ENCODE data around the gene PDE8B.
"Not testable (repeated sequence)": the region's sequence is repeated elsewhere in the genome, so short reads cannot be mapped to it uniquely, and the experiment has no call there.

PDE8B gene

GRCh38 chr5:77368367-77368766 lies 157.9 kb downstream of the PDE8B start:
- DNase-seq: no peak

GRCh38 chr5:77369566-77369965 lies 159.1 kb downstream of the PDE8B start:
- no peak for DNase-seq

DNA sequence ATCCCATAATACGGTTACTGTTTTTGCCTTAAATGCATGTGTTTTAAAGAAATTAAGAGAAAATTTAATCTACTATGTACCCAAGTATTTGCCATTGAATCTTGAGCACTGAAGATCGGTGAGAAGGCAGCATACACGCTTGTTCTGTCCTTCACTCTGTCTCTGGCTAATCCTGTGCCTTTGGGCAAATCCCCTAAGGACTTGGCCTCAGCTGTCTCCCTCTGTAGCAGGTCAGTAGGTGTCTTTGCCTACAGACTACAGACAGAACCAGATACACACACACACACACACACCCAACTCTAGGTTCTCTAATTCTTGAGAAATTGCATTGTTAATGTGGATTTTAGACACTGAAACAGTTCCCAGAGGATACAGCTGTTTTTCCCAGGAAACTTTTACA lies 164.2 kb downstream of the PDE8B start:
- DNase-seq: no peak

DNA sequence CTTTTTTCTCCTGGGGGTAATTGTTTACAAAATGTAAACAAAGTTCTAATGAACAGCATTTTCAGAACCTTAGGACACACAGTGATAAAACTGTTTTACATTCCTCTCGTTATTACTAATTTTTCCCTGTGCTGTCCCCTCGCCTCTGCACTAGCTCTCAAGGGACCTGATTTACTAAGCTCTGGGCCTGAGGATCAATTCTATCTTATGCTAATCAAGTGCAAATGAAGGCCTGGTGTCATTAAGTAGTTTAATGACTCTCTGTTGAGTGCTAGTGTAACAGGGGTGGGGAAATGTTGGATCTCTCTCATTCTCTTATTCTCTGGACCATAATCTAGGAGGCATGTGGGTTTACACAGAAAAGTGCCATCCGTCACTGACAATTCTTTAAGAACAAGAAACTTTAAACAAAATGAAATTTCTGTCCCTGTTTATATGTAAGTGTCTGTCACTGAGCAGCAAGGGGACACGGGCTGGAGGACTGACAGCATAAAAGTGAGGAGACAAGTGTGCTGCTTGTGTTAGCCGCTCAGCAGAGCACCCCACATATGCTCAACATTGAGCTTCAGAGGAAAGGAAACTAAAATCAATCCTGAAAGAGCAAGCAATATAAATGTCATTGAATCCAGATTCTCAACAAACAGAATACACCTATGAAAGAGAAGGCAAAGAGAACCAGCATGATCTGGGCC lies 166.3 kb downstream of the PDE8B start:
- DNase-seq: no peak

- DNase-seq: no peak
These were observed 169.1 kb downstream of the PDE8B start for GRCh38 chr5:77379558-77380061.

DNA sequence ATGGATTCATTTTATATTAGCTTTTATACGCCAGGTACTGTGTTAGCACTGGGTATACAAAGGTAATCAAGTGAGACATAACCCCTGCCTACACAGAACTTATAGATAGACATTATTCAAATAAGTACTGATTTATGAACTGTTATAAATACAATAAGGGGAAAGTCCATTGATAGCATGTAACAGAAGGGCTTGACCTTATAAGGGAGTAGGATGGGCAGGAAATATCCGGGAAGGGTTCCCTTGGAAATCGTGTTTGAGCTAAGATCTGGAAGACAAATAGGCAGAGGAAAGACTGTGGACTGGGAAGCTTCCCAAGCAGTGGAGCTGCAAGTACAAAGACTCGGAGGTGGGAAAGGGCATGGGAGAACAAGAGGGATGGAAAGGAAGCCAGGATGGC lies 170.2 kb downstream of the PDE8B start:
- no peak for DNase-seq

DNA sequence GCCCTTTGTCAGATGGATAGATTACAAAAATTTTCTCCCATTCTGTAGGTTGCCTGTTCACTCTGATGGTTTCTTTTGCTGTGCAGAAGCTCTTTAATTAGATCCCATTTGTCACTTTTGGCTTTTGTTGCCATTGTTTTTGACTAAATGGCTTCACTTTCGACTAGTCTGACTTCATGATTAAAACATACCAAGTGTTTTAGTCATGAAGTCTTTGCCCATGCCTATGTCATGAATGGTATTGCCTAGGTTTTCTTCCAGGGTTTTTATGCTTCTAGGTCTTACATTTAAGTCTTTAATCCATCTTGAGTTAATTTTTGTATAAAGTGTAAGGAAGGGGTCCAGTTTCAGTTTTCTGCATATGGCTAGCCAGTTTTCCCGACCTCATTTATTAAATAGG lies 172.9 kb downstream of the PDE8B start:
- not testable (repeated sequence) for DNase-seq

- not testable (repeated sequence) for DNase-seq
These were observed 175.9 kb downstream of the PDE8B start for GRCh38 chr5:77386340-77386739.

DNA sequence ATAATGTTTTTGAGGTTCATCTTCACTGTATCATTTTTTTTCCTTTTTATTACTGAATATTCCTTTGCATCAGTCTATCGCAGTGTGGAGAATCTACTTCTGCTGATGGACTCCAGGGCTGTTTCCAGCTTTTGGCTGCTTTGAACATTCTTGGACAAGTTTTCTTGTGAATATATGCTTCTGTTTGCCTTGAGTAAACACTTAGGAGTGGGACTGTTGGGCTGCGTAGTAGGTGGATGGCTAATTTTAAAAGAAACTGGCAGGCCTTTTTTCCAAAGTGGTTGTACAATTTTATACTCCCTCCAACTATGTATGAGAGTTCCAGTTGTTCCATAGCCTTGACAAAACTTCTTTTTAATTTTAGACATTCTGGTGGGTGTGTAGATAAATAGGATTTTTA lies 179.3 kb downstream of the PDE8B start:
- DNase-seq: no peak

GRCh38 chr5:77390221-77390620 lies 179.7 kb downstream of the PDE8B start:
- no peak for DNase-seq

- DNase-seq: no peak
These were observed 180.3 kb downstream of the PDE8B start for GRCh38 chr5:77390795-77391194.

GRCh38 chr5:77391240-77391765 lies 180.8 kb downstream of the PDE8B start:
- DNase-seq: no peak

- DNase-seq: no peak
These were observed 183.7 kb downstream of the PDE8B start for GRCh38 chr5:77394064-77394715.

GRCh38 chr5:77396017-77396416 lies 185.5 kb downstream of the PDE8B start:
- peak; percentile 10 for DNase-seq

- DNase-seq: no peak
These were observed 187.3 kb downstream of the PDE8B start for GRCh38 chr5:77397686-77398292.

DNA sequence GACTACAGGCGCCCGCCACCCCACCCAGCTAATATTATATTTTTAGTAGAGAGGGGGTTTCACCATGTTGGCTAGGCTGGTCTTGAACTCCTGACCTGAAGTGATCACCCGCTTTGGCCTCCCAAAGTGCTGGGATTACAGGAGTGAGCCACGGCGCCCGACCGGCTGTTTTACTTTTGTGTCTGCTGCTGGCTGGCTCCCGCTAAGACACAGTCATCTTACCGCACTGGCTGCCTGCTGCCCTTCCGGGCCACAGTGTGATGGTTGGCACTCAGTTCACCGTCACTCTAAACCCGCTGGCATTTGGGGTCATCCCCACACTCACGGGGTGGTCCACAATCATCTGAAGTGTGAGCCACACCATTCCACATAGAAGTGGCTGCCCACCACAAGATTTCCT lies 188.0 kb downstream of the PDE8B start:
- no peak for DNase-seq

DNA sequence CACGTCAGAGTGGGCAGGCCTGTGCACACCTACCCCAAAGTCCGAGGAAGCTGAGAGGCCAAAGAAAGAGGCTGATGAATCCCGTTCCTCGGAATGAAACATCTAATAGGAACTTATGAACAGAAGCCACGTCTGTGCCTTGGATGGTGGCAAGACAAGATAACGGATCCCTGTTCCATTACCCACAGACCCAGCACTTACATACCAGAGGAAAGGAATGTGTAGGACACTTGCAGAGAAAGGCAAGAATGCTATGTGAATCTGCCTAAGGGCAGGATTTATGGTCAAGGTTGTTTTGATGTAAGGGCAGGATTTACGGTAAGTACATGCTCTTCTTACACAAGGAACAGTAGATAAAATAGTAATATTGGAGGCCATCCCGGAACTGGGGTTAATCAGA lies 188.4 kb downstream of the PDE8B start:
- DNase-seq: no peak

DNA sequence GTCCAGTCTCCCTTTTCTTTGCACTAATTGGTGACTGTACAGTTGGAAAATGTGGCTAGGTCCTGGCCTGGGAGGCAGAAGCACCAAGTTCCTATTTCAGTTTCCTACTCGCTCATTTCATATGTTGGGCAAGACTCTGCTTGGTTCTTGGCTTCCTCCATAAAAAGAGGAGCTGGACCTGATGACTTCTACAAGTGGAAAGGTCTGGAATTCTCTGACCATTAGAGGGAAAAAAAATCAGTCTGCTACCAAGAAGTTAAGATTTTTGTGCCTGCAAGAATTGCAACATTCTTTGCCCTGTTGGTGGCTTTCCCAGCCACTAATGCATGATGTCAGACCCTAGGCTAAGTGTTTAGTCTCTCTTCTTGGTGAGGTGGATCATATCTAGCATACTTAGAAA lies 190.2 kb downstream of the PDE8B start:
- DNase-seq: no peak

DNA sequence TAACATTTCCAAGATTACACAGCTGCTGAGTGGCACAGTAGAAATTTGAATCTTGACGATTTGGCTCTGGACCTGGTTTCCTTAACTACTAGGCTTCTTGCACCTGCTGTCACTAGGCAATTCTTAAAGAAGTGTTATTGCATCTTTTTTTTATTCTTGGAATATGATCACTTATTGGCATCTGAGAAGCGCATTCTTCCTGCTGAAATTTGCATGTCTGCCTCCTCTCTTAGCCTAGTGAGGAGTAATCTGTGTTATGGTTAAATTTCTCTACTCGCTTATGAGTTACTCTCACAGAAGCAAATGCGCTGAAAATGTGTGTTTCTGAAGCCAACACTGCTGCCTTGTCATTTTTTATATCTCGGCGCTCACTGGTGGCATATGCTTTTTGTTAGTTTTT lies 192.3 kb downstream of the PDE8B start:
- DNase-seq: no peak

DNA sequence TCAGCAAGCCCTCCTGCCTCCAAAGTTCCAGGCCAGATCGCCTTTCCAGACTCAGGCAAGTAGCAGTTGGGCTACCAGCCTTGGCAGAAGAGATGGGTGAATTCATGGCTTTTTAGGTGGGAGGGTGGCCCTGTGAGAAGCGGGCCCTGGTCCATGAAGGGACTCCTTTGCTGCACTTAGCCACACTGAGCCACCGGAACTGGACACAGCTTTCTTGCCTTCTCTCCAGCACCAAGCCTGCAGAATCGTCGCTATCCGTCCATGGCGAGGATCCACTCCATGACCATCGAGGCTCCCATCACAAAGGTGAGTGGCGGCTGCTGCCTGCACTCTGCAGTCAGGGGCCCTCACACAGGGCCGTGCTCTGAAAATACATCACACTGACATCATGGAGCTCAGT lies 196.7 kb downstream of the PDE8B start:
- DNase-seq: no peak

DNA sequence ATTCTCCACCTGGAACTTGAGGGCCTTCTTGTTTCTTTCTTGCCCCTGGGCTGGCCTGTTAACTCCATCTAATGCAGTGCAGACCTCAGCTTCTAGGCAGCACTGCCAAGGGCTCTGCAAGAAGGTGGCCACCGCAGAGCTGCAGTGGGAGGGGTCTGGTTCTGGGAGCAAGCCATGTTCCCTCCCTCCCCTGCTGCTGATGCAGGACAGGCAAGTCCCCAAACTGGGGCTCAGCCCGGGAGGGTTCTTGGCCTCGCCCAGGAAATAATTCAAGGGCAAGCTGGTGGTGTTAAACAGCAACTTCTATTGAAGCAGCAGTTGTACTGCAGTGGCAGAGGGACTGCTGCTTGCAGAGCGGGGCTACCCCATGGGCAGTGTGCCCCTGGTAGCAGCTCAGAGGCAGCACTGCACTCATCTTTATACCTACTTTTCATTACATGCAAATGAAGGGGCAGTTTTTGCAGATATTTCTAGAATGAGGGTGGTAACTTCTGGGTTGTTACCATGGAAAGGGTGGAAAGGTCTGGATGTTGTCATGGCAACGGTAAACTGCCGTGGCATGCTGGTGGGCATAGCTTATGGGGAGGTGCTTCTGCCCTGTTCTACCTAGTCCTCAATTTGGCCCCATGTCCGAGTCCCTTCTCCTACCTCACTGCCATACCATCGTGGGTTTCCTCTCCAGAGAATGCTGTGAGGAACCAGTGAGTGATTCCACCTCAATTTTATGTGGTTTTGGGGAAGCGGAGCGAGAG lies 199.6 kb downstream of the PDE8B start:
- DNase-seq: no peak

- no peak for DNase-seq
These were observed 202.6 kb downstream of the PDE8B start for GRCh38 chr5:77413049-77413448.

DNA sequence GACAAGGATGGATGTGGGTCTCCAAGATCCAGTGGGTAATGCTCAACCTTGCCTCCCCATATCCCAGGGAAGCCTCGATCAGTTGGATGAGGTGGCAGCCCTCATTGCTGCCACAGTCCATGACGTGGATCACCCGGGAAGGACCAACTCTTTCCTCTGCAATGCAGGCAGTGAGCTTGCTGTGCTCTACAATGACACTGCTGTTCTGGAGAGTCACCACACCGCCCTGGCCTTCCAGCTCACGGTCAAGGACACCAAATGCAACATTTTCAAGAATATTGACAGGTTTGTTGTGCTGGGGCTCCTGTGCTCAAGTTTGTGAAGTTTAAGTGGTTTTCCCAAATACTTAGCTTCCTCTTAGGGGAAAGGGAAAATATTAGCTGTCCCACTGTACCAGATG lies 207.7 kb downstream of the PDE8B start:
- no peak for DNase-seq

Data from NCI-H2171 (cell line).